HEK293 (cell line): Measurements from ENCODE around the gene CSNK1G1.
A peak's percentile ranks its signal among the peaks of the same experiment; 100 is the strongest.

ENCODE experiments used
- CTCF ChIA-PET: fragments of 350-600 bp; formaldehyde crosslinking; extraction: SDS; loops from one replicate; lab custom pipeline; 2021; ENCODE audit warnings: antibody characterized with exemption; lab: Yijun Ruan, JAX
- POLR2A ChIA-PET: fragments of 300-600 bp; formaldehyde crosslinking; extraction: SDS; loops from one replicate; lab custom pipeline; 2020; ENCODE audit warnings: antibody characterized with exemption, inconsistent platforms; lab: Yijun Ruan, JAX
- H3K27ac ChIP-seq: fragments of 200-500 bp; sonication (Bioruptor generic); 2 replicates; pipeline ENCODE4 v1.5.1; 2014; ENCODE audit warnings: low read depth, low read length, control low read depth, inconsistent platforms; ENCODE audit errors: extremely low read depth
- H3K36me3 ChIP-seq, 2 experiments: fragments of 200-500 bp in 1 of 2; sonication (Bioruptor generic) in 1 of 2; 1 replicate in 1 of 2; 2 replicates in 1 of 2; pipeline ENCODE4 v1.5.1; 2014 to 2017; ENCODE audit warnings: inconsistent platforms in 2 of 2, low read length in 2 of 2; ENCODE audit not compliant: control insufficient read depth in 2 of 2, insufficient read depth in 1 of 2
- H3K4me1 ChIP-seq: fragments of 200-500 bp; sonication (Bioruptor generic); 2 replicates; pipeline ENCODE4 v1.5.1; 2014; ENCODE audit warnings: mild to moderate bottlenecking, low read length, inconsistent platforms; ENCODE audit not compliant: control insufficient read depth, insufficient read depth
- H3K4me3 ChIP-seq: 2 replicates; pipeline ENCODE4 v1.5.1; 2011; ENCODE audit warnings: low read depth, mild to moderate bottlenecking, control low read depth, low read length, moderate library complexity
- H3K9me3 ChIP-seq: fragments of 200-500 bp; sonication (Bioruptor generic); 2 replicates; pipeline ENCODE4 v1.5.1; 2014; ENCODE audit warnings: low read depth, low read length, inconsistent platforms; ENCODE audit not compliant: control insufficient read depth, insufficient read depth
- AEBP2 ChIP-seq: fragments of 450-650 bp; formaldehyde crosslinking; IDR thresholded peaks from 2 replicates; pipeline ENCODE4 v1.5.1; 2016; ENCODE audit warnings: missing biosample characterization, missing genetic modification characterization, borderline replicate concordance
- BCL11B ChIP-seq: fragments of 450-650 bp; formaldehyde crosslinking; IDR thresholded peaks from 2 replicates; pipeline ENCODE4 v1.5.1; 2016; ENCODE audit warnings: low read depth, missing biosample characterization, missing genetic modification characterization
- GLI4 ChIP-seq: fragments of 450-650 bp; formaldehyde crosslinking; IDR thresholded peaks from 2 replicates; pipeline ENCODE4 v1.5.1; 2016; ENCODE audit warnings: missing biosample characterization, missing genetic modification characterization
- KLF8 ChIP-seq: fragments of 450-650 bp; formaldehyde crosslinking; IDR thresholded peaks from 2 replicates; pipeline ENCODE4 v1.5.1; 2016; ENCODE audit warnings: missing biosample characterization, missing genetic modification characterization
- OVOL3 ChIP-seq: fragments of 450-650 bp; formaldehyde crosslinking; IDR thresholded peaks from 2 replicates; pipeline ENCODE4 v1.5.1; 2016; ENCODE audit warnings: missing biosample characterization, missing genetic modification characterization
- REPIN1 ChIP-seq: fragments of 450-650 bp; formaldehyde crosslinking; IDR thresholded peaks from 2 replicates; pipeline ENCODE4 v1.5.1; 2017; ENCODE audit warnings: missing biosample characterization, missing genetic modification characterization, low read depth
- YY1 ChIP-seq: fragments of 450-650 bp; formaldehyde crosslinking; IDR thresholded peaks from 2 replicates; pipeline ENCODE4 v1.5.1; 2018; ENCODE audit warnings: missing biosample characterization, missing genetic modification characterization
- ZBTB20 ChIP-seq: fragments of 450-650 bp; formaldehyde crosslinking; IDR thresholded peaks from 2 replicates; pipeline ENCODE4 v1.5.1; 2016; ENCODE audit warnings: missing biosample characterization, missing genetic modification characterization
- ZBTB8A ChIP-seq: fragments of 450-650 bp; formaldehyde crosslinking; IDR thresholded peaks from 2 replicates; pipeline ENCODE4 v1.5.1; 2016; ENCODE audit warnings: missing biosample characterization, missing genetic modification characterization
- ZFHX2 ChIP-seq: fragments of 450-650 bp; formaldehyde crosslinking; conservative IDR thresholded peaks from 2 replicates; pipeline ENCODE4 v1.5.1; 2016; ENCODE audit warnings: missing biosample characterization, missing genetic modification characterization
- ZNF114 ChIP-seq: fragments of 450-650 bp; formaldehyde crosslinking; IDR thresholded peaks from 2 replicates; pipeline ENCODE4 v1.5.0; 2017; ENCODE audit warnings: missing biosample characterization, missing genetic modification characterization
- ZNF121 ChIP-seq: fragments of 450-650 bp; formaldehyde crosslinking; IDR thresholded peaks from 2 replicates; pipeline ENCODE4 v1.5.1; 2016; ENCODE audit warnings: missing biosample characterization, missing genetic modification characterization
- ZNF133 ChIP-seq: fragments of 450-650 bp; formaldehyde crosslinking; IDR thresholded peaks from 2 replicates; pipeline ENCODE4 v1.5.1; 2016; ENCODE audit warnings: missing biosample characterization, missing genetic modification characterization
- ZNF140 ChIP-seq: fragments of 450-650 bp; formaldehyde crosslinking; IDR thresholded peaks from 2 replicates; pipeline ENCODE4 v1.5.1; 2016; ENCODE audit warnings: missing biosample characterization, missing genetic modification characterization
- ZNF223 ChIP-seq: fragments of 450-650 bp; formaldehyde crosslinking; IDR thresholded peaks from 2 replicates; pipeline ENCODE4 v1.5.1; 2016; ENCODE audit warnings: missing biosample characterization, missing genetic modification characterization
- ZNF23 ChIP-seq: fragments of 450-650 bp; formaldehyde crosslinking; IDR thresholded peaks from 2 replicates; pipeline ENCODE4 v1.5.1; 2016; ENCODE audit warnings: missing biosample characterization, missing genetic modification characterization, borderline replicate concordance
- ZNF366 ChIP-seq: fragments of 450-650 bp; formaldehyde crosslinking; conservative IDR thresholded peaks from 2 replicates; pipeline ENCODE4 v1.5.1; 2016; ENCODE audit warnings: missing biosample characterization, missing genetic modification characterization
- ZNF37A ChIP-seq: fragments of 450-650 bp; IDR thresholded peaks from 2 replicates; pipeline ENCODE4 v1.5.1; 2018; ENCODE audit warnings: missing biosample characterization, missing genetic modification characterization
- ZNF416 ChIP-seq: fragments of 450-650 bp; formaldehyde crosslinking; IDR thresholded peaks from 2 replicates; pipeline ENCODE4 v1.5.1; 2016; ENCODE audit warnings: missing biosample characterization, missing genetic modification characterization
- ZNF530 ChIP-seq: fragments of 450-650 bp; formaldehyde crosslinking; IDR thresholded peaks from 2 replicates; pipeline ENCODE4 v1.5.1; 2016; ENCODE audit warnings: low read depth, missing biosample characterization, missing genetic modification characterization
- ZNF549 ChIP-seq: fragments of 450-650 bp; IDR thresholded peaks from 2 replicates; pipeline ENCODE4 v1.5.1; 2018; ENCODE audit warnings: missing biosample characterization, missing genetic modification characterization, mild to moderate bottlenecking, inconsistent platforms, moderate library complexity
- ZNF558 ChIP-seq: fragments of 450-650 bp; formaldehyde crosslinking; IDR thresholded peaks from 2 replicates; pipeline ENCODE4 v1.5.1; 2016; ENCODE audit warnings: missing biosample characterization, missing genetic modification characterization
- ZNF600 ChIP-seq: fragments of 450-650 bp; formaldehyde crosslinking; IDR thresholded peaks from 2 replicates; pipeline ENCODE4 v1.5.1; 2016; ENCODE audit warnings: missing biosample characterization, missing genetic modification characterization
- ZNF626 ChIP-seq: fragments of 450-650 bp; sonication (Bioruptor Pico); formaldehyde crosslinking; IDR thresholded peaks from 2 replicates; pipeline ENCODE4 v1.5.1; 2018; ENCODE audit warnings: missing biosample characterization, missing genetic modification characterization, inconsistent platforms
- ZNF677 ChIP-seq: fragments of 450-650 bp; IDR thresholded peaks from 2 replicates; pipeline ENCODE4 v1.5.0; 2018; ENCODE audit warnings: missing biosample characterization, mild to moderate bottlenecking, missing genetic modification characterization, moderate library complexity
- ZNF707 ChIP-seq: fragments of 450-650 bp; formaldehyde crosslinking; IDR thresholded peaks from 2 replicates; pipeline ENCODE4 v1.5.1; 2016; ENCODE audit warnings: missing biosample characterization, missing genetic modification characterization
- ZNF768 ChIP-seq: fragments of 450-650 bp; formaldehyde crosslinking; IDR thresholded peaks from 2 replicates; pipeline ENCODE4 v1.5.1; 2018; ENCODE audit warnings: missing biosample characterization, mild to moderate bottlenecking, missing genetic modification characterization
- ZNF843 ChIP-seq: fragments of 450-650 bp; formaldehyde crosslinking; IDR thresholded peaks from 2 replicates; pipeline ENCODE4 v1.5.1; 2016; ENCODE audit warnings: missing biosample characterization, missing genetic modification characterization
- ZXDB ChIP-seq: fragments of 450-650 bp; formaldehyde crosslinking; IDR thresholded peaks from 2 replicates; pipeline ENCODE4 v1.5.1; 2016; ENCODE audit warnings: missing biosample characterization, missing genetic modification characterization
- TF ChIP-seq, protein P1 (sequence below): IDR thresholded peaks from 2 replicates; pipeline ENCODE4 v1.6.1; 2011; ENCODE audit warnings: mild to moderate bottlenecking, low read depth, low read length, borderline replicate concordance
- TF ChIP-seq, protein P2 (sequence below): fragments of 450-650 bp; formaldehyde crosslinking; IDR thresholded peaks from 2 replicates; pipeline ENCODE4 v1.5.1; 2016; ENCODE audit warnings: missing biosample characterization, missing genetic modification characterization
- TF ChIP-seq, protein P3 (sequence below): fragments of 450-650 bp; IDR thresholded peaks from 2 replicates; pipeline ENCODE4 v1.5.1; 2018; ENCODE audit warnings: missing biosample characterization, mild to moderate bottlenecking, missing genetic modification characterization
- TF ChIP-seq, protein P4 (sequence below): fragments of 450-650 bp; formaldehyde crosslinking; IDR thresholded peaks from 2 replicates; pipeline ENCODE4 v1.5.1; 2017; ENCODE audit warnings: missing biosample characterization, missing genetic modification characterization

CSNK1G1 gene

DNA sequence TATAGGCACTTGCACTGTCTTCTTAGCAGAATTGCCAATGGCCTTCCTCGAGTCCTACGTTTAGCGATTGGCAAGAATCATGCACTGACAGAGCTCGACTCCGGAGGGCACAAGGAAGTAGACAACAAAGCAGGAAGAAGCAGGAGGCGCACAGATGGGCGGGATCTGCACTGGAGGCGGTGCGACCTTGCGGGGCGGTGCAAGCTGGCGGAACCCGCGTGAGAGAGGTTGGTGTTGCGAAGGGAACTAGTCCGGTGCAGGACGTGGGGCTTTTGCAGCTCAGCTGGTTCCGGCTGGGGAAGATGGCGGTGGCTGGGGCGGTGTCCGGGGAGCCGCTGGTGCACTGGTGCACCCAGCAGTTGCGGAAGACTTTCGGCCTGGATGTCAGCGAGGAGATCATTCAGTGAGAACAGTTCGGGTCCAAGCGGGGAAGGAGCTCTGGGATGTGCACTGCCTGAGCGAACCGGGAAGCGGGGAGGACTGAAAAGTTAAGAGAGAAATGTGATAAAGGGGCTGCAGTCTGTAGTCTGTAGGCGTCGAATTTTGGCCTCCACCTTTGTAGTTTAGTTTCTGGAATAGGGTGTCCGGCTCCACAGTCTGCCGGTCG lies 31.7 kb upstream of the CSNK1G1 start, which contains the start of gene TRIP4:
Gene TRIP4, plus strand, starts transcription at position 275 of the 607 bp plus-strand sequence. Its CDS starts 28 bp downstream, at position 303.
- no peak within 1 kb of the TSS for H3K27ac ChIP-seq
- no peaks in the 10 kb centered on the region for H3K4me1 ChIP-seq
- peak within 1 kb of the TSS; percentile 78 for H3K4me3 ChIP-seq
- ChIA-PET POLR2A (interaction anchor here (0.8 to 1.7 kb wide), 5 partner anchors 31 to 234 kb away, joined by 3 to 8 read pairs (median 3); partner anchors contain the start of genes CSNK1G1 and PPIB), CTCF (interaction anchor here (0.6 kb wide), 2 partner anchors 174 to 641 kb away, joined by 3 to 4 read pairs; no protein-coding TSS in a partner anchor)
- no peaks in the 10 kb centered on the region; a peak in 1 of 3 replicates for H3K36me3 ChIP-seq
- H3K9me3 ChIP-seq: no peaks in the 10 kb centered on the region
- TF ChIP-seq GLI4 (tag by site-specific recombination): peak; percentile 95
- peak; percentile 89 for TF ChIP-seq ZFHX2 (tag by site-specific recombination)
- TF ChIP-seq ZNF558 (tag by site-specific recombination): peak; percentile 68; the same call in 1 of the 2 replicates
- TF ChIP-seq, protein P1, sequence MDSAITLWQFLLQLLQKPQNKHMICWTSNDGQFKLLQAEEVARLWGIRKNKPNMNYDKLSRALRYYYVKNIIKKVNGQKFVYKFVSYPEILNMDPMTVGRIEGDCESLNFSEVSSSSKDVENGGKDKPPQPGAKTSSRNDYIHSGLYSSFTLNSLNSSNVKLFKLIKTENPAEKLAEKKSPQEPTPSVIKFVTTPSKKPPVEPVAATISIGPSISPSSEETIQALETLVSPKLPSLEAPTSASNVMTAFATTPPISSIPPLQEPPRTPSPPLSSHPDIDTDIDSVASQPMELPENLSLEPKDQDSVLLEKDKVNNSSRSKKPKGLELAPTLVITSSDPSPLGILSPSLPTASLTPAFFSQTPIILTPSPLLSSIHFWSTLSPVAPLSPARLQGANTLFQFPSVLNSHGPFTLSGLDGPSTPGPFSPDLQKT: no peak
- no peak for TF ChIP-seq ZNF677
- TF ChIP-seq, protein P2, sequence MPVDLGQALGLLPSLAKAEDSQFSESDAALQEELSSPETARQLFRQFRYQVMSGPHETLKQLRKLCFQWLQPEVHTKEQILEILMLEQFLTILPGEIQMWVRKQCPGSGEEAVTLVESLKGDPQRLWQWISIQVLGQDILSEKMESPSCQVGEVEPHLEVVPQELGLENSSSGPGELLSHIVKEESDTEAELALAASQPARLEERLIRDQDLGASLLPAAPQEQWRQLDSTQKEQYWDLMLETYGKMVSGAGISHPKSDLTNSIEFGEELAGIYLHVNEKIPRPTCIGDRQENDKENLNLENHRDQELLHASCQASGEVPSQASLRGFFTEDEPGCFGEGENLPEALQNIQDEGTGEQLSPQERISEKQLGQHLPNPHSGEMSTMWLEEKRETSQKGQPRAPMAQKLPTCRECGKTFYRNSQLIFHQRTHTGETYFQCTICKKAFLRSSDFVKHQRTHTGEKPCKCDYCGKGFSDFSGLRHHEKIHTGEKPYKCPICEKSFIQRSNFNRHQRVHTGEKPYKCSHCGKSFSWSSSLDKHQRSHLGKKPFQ (tag by site-specific recombination): no peak
- peak; percentile 44; the same call in 1 of the 2 replicates for TF ChIP-seq ZNF366 (tag by site-specific recombination)
- no peak for TF ChIP-seq ZNF768 (tag by site-specific recombination)
- peak; percentile 21; the same call in 1 of the 2 replicates for TF ChIP-seq ZNF23 (tag by site-specific recombination)
- no peak for TF ChIP-seq ZNF416 (tag by site-specific recombination)
- no peak for TF ChIP-seq ZNF549 (tag by site-specific recombination)
- TF ChIP-seq OVOL3 (tag by site-specific recombination): peak; percentile 87
- TF ChIP-seq, protein P3, sequence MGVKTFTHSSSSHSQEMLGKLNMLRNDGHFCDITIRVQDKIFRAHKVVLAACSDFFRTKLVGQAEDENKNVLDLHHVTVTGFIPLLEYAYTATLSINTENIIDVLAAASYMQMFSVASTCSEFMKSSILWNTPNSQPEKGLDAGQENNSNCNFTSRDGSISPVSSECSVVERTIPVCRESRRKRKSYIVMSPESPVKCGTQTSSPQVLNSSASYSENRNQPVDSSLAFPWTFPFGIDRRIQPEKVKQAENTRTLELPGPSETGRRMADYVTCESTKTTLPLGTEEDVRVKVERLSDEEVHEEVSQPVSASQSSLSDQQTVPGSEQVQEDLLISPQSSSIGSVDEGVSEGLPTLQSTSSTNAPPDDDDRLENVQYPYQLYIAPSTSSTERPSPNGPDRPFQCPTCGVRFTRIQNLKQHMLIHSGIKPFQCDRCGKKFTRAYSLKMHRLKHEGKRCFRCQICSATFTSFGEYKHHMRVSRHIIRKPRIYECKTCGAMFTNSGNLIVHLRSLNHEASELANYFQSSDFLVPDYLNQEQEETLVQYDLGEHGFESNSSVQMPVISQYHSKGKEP (tag by site-specific recombination): peak; percentile 76; the same call in 1 of the 2 replicates
- TF ChIP-seq ZNF37A: no peak
- peak; percentile 97 for TF ChIP-seq REPIN1 (tag by site-specific recombination)
- TF ChIP-seq ZNF530 (tag by site-specific recombination): no peak
- TF ChIP-seq ZNF600 (tag by site-specific recombination): peak; percentile 81
- peak; percentile 97 for TF ChIP-seq YY1 (tag by site-specific recombination)
- peak; percentile 51; the same call in 1 of the 2 replicates for TF ChIP-seq ZNF121
- TF ChIP-seq ZNF140 (tag by site-specific recombination): no peak
- TF ChIP-seq ZXDB (tag by site-specific recombination): peak; percentile 98
- no peak for TF ChIP-seq BCL11B (tag by site-specific recombination)
- TF ChIP-seq ZNF114 (tag by site-specific recombination): no peak
- TF ChIP-seq, protein P4, sequence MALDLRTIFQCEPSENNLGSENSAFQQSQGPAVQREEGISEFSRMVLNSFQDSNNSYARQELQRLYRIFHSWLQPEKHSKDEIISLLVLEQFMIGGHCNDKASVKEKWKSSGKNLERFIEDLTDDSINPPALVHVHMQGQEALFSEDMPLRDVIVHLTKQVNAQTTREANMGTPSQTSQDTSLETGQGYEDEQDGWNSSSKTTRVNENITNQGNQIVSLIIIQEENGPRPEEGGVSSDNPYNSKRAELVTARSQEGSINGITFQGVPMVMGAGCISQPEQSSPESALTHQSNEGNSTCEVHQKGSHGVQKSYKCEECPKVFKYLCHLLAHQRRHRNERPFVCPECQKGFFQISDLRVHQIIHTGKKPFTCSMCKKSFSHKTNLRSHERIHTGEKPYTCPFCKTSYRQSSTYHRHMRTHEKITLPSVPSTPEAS: peak; percentile 77
- TF ChIP-seq ZNF843 (tag by site-specific recombination): peak; percentile 87
- TF ChIP-seq ZBTB8A (tag by site-specific recombination): peak; percentile 87
- TF ChIP-seq ZNF626 (tag by site-specific recombination): peak; percentile 88; the same call in 1 of the 2 replicates
- peak; percentile 98 for TF ChIP-seq KLF8 (tag by site-specific recombination)
- no peak for TF ChIP-seq AEBP2
- TF ChIP-seq ZBTB20: peak; percentile 75
- TF ChIP-seq ZNF223 (tag by site-specific recombination): no peak
- no peak for TF ChIP-seq ZNF133 (tag by site-specific recombination)
- no peak; the same call in 1 of the 2 replicates for TF ChIP-seq ZNF707 (tag by site-specific recombination)
